CD4-positive, alpha-beta T cell treated with Interferon alpha-2 for 1 hour (primary cell): ENCODE data around the gene HHAT.

Source experiments
- DNase-seq, 2 donors: peaks; one replicate each; pipeline ENCODE4 v3.0.0-alpha.2; 2020 to 2022

Gene HHAT

GRCh38 chr1:210696709-210697108 lies 368.0 kb downstream of the HHAT start:
- DNase-seq: no peak

GRCh38 chr1:210697185-210697584 lies 368.5 kb downstream of the HHAT start:
- no peak for DNase-seq

GRCh38 chr1:210698661-210699060 lies 370.0 kb downstream of the HHAT start:
- no peak for DNase-seq

GRCh38 chr1:210700083-210700482 lies 371.4 kb downstream of the HHAT start:
- no peak for DNase-seq

GRCh38 chr1:210700511-210700910 lies 371.8 kb downstream of the HHAT start:
- no peak for DNase-seq

GRCh38 chr1:210702506-210702905 lies 373.8 kb downstream of the HHAT start:
- DNase-seq: no peak

GRCh38 chr1:210703593-210703992 lies 374.9 kb downstream of the HHAT start:
- no peak for DNase-seq

GRCh38 chr1:210705086-210705485 lies 376.4 kb downstream of the HHAT start:
- no peak for DNase-seq

GRCh38 chr1:210706246-210706645 lies 377.5 kb downstream of the HHAT start:
- no peak for DNase-seq

GRCh38 chr1:210707300-210708240 lies 378.9 kb downstream of the HHAT start:
- no peak for DNase-seq

GRCh38 chr1:210709701-210710100 lies 381.0 kb downstream of the HHAT start:
- no peak for DNase-seq

GRCh38 chr1:210711825-210712612 lies 383.3 kb downstream of the HHAT start:
- DNase-seq: no peak

- DNase-seq: no peak
These were observed 386.4 kb downstream of the HHAT start for GRCh38 chr1:210715072-210715471.

- DNase-seq: no peak
These were observed 393.8 kb downstream of the HHAT start for GRCh38 chr1:210722410-210723081.

GRCh38 chr1:210723646-210724045 lies 394.9 kb downstream of the HHAT start:
- DNase-seq: no peak

GRCh38 chr1:210724768-210725167 lies 396.1 kb downstream of the HHAT start:
- DNase-seq: no peak
